ENCODE measurements around the gene SMCHD1.

The SMCHD1 gene

DNA sequence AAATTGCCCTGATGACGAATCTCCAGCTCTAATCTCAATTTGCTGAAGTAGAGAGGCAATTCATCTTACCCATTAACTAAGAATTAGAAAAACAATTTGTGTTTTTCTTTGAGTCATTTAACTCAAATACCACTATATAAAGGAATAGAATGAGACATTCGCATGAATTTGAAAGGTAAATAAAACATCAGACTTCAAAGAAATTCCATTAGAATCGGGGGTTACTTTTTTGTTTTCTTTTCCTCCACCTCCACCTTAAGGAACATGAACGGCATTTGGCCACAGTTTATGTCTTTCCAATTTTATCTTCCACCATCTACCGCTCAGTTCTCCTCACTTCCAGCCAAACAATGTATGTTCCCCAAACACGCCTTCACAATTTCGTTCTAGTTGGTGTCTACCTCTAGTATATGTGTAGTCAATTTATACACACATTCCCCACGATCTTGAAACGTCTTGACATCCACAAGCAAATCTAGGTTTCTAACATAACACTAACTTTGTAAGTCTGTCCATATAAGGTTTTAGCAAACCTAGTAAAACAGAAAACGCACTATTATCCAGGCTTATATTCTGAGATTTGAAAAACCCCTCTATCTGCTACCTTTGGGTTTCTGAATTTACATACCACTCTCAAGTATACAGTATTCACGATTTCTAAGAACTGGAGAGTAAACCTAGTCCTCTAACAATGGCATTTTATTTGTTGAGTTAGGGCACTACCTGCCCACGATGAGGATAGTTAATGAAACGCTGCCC, 1.2 kb upstream of the SMCHD1 start:
- DNase-seq (no peak), ATAC-seq (ENCODE audit: insufficient read depth, low read depth) (no peak)
- Histone ChIP-seq H3K79me2 (ENCODE audit: insufficient read depth, low read length) (peaks cover 38% of the 10 kb centered on the region), H3K4me1 (ENCODE audit: insufficient read depth, low read length) (peaks cover 32% of the 10 kb centered on the region), H3K9ac (ENCODE audit: low read depth, low read length) (peak overlapping the region; percentile 97), H3K36me3 (ENCODE audit: insufficient read depth, low read length) (peaks cover 12% of the 10 kb centered on the region; the same call in 1 of the 2 replicates), H3K4me2 (ENCODE audit: insufficient read depth, low read length) (peak overlapping the region; percentile 79), H3K27ac (ENCODE audit: low read length) (peak overlapping the region; percentile 89), H4K20me1 (ENCODE audit: insufficient read depth, low read length) (peaks cover 30% of the 10 kb centered on the region), H3K4me3 (ENCODE audit: low read depth in 1 of 2, low read length in 2 of 2) (peak overlapping the region; percentile 61 to 71), H2AFZ (ENCODE audit: low read depth, low read length) (peak overlapping the region; percentile 91), H3K27me3 (ENCODE audit: insufficient read depth, low read length, poor library complexity) (no peaks in the 10 kb centered on the region), H3K9me3 (ENCODE audit: insufficient read depth, low read length, severe bottlenecking) (no peaks in the 10 kb centered on the region)
- no peak for TF ChIP-seq EZH2 (IDR thresholded peaks at IDR 0.05; ENCODE audit: borderline replicate concordance, low read depth, low read length, severe bottlenecking)
- TF ChIP-seq, protein P1, sequence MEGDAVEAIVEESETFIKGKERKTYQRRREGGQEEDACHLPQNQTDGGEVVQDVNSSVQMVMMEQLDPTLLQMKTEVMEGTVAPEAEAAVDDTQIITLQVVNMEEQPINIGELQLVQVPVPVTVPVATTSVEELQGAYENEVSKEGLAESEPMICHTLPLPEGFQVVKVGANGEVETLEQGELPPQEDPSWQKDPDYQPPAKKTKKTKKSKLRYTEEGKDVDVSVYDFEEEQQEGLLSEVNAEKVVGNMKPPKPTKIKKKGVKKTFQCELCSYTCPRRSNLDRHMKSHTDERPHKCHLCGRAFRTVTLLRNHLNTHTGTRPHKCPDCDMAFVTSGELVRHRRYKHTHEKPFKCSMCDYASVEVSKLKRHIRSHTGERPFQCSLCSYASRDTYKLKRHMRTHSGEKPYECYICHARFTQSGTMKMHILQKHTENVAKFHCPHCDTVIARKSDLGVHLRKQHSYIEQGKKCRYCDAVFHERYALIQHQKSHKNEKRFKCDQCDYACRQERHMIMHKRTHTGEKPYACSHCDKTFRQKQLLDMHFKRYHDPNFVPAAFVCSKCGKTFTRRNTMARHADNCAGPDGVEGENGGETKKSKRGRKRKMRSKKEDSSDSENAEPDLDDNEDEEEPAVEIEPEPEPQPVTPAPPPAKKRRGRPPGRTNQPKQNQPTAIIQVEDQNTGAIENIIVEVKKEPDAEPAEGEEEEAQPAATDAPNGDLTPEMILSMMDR (IDR thresholded peaks at IDR 0.05; ENCODE audit: borderline replicate concordance, extremely low read depth, low read length, poor library complexity, severe bottlenecking) = no peak

DNA sequence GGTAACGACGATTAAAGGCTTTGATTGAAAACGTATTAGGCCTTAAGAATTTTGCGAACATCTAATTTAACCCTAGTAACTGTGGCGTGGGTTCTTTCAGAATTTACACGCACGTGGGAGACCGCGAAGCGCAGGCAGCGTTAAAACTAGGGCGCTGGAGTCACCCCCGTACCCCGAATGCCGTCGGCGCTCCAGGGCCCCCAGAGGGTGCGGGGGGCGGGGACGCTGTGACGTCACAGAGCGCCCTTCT, 673 bp upstream of the SMCHD1 start:
- peaks cover 33% of the 10 kb centered on the region for H3K4me1 ChIP-seq (ENCODE audit: insufficient read depth, low read length)
- peak overlapping the region; percentile 79 for H3K4me2 ChIP-seq (ENCODE audit: insufficient read depth, low read length)
- ATAC-seq (ENCODE audit: insufficient read depth, low read depth) (no peak), DNase-seq (no peak)
- peak overlapping the region; percentile 61 to 71 for H3K4me3 ChIP-seq (ENCODE audit: low read depth in 1 of 2, low read length in 2 of 2)
- H4K20me1 ChIP-seq (ENCODE audit: insufficient read depth, low read length) = peaks cover 33% of the 10 kb centered on the region
- H3K9ac ChIP-seq (ENCODE audit: low read depth, low read length) = peak overlapping the region; percentile 97
- H3K27ac ChIP-seq (ENCODE audit: low read length) = peak overlapping the region; percentile 89
- H3K27me3 ChIP-seq (ENCODE audit: insufficient read depth, low read length, poor library complexity) = no peaks in the 10 kb centered on the region
- TF ChIP-seq, protein P1 (IDR thresholded peaks at IDR 0.05; ENCODE audit: borderline replicate concordance, extremely low read depth, low read length, poor library complexity, severe bottlenecking) = no peak
- TF ChIP-seq EZH2 (IDR thresholded peaks at IDR 0.05; ENCODE audit: borderline replicate concordance, low read depth, low read length, severe bottlenecking) = no peak
- peak overlapping the region; percentile 91 for H2AFZ ChIP-seq (ENCODE audit: low read depth, low read length)
- peaks cover 12% of the 10 kb centered on the region; the same call in 1 of the 2 replicates for H3K36me3 ChIP-seq (ENCODE audit: insufficient read depth, low read length)
- H3K79me2 ChIP-seq (ENCODE audit: insufficient read depth, low read length) = peaks cover 43% of the 10 kb centered on the region
- no peaks in the 10 kb centered on the region for H3K9me3 ChIP-seq (ENCODE audit: insufficient read depth, low read length, severe bottlenecking)

DNA sequence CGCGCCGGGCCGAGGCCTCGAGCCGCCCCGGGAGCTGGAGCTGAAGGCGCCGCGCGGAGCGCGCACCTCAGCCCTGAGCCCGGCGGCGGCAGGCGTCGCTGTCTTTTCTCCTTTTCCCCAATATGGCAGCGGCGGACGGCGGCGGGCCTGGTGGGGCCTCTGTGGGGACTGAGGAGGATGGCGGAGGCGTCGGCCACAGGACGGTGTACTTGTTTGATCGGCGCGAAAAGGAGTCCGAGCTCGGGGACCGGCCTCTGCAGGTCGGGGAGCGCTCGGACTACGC, 369 bp downstream of the SMCHD1 start:
- Histone ChIP-seq H3K27ac (ENCODE audit: low read length) (peak overlapping the region; percentile 89), H3K79me2 (ENCODE audit: insufficient read depth, low read length) (peaks cover 53% of the 10 kb centered on the region), H3K27me3 (ENCODE audit: insufficient read depth, low read length, poor library complexity) (no peaks in the 10 kb centered on the region), H4K20me1 (ENCODE audit: insufficient read depth, low read length) (peaks cover 41% of the 10 kb centered on the region), H3K9me3 (ENCODE audit: insufficient read depth, low read length, severe bottlenecking) (no peaks in the 10 kb centered on the region), H3K4me3 (ENCODE audit: low read depth in 1 of 2, low read length in 2 of 2) (peak overlapping the region; percentile 44 to 71), H3K9ac (ENCODE audit: low read depth, low read length) (peak overlapping the region; percentile 97), H3K4me1 (ENCODE audit: insufficient read depth, low read length) (peaks cover 33% of the 10 kb centered on the region), H3K36me3 (ENCODE audit: insufficient read depth, low read length) (peaks cover 12% of the 10 kb centered on the region; the same call in 1 of the 2 replicates), H3K4me2 (ENCODE audit: insufficient read depth, low read length) (peak overlapping the region; percentile 79), H2AFZ (ENCODE audit: low read depth, low read length) (peak overlapping the region; percentile 72)
- no peak for TF ChIP-seq EZH2 (IDR thresholded peaks at IDR 0.05; ENCODE audit: borderline replicate concordance, low read depth, low read length, severe bottlenecking)
- TF ChIP-seq, protein P1 (IDR thresholded peaks at IDR 0.05; ENCODE audit: borderline replicate concordance, extremely low read depth, low read length, poor library complexity, severe bottlenecking) = no peak
- ATAC-seq (ENCODE audit: insufficient read depth, low read depth) = no peak; the same call in 2 of the 3 replicates
- no peak for DNase-seq

Data from DND-41 (cell line).